ENCODE results near the gene TNFSF11.

- TF ChIP-seq CTCF (conservative IDR thresholded peaks at IDR 0.05): no peak
- no peak for TF ChIP-seq ZFX (IDR thresholded peaks at IDR 0.05)
These were observed 41.2 kb upstream of the TNFSF11 start for GRCh38 chr13:42532561-42533335.

Measured in C4-2B (cell line).